Astrocyte (in vitro differentiated cells and primary cell): Measurements from ENCODE around the gene C20orf144. TPM values are rescaled to one million over a fixed set of nuclear protein-coding genes. Genes with fewer than 3 reads are reported as not detected.

Source experiments
- DNase-seq: peaks from one replicate; pipeline ENCODE4 v3.0.0-alpha.2; 2010; ENCODE audit warnings: low read depth
- FAIRE-seq: peaks from 2 replicates; lab custom pipeline; 2011; peaks lifted over from hg19 to GRCh38; lab: Jason Lieb, UNC
- H2AFZ ChIP-seq: 2 replicates; pipeline ENCODE4 v1.6.0; 2012; ENCODE audit warnings: low read depth, low read length, inconsistent platforms
- H3K27ac ChIP-seq: 2 replicates; pipeline ENCODE4 v1.5.1; 2011; ENCODE audit warnings: low read depth, low read length, inconsistent platforms
- H3K27me3 ChIP-seq: 2 replicates; pipeline ENCODE4 v1.6.0; 2011; ENCODE audit warnings: low read length, inconsistent platforms; ENCODE audit not compliant: insufficient read depth
- H3K36me3 ChIP-seq: 2 replicates; pipeline ENCODE4 v1.5.1; 2011; ENCODE audit warnings: low read length, inconsistent platforms; ENCODE audit not compliant: insufficient read depth
- H3K4me1 ChIP-seq: 2 replicates; pipeline ENCODE4 v1.5.1; 2011; ENCODE audit warnings: low read length, inconsistent platforms; ENCODE audit not compliant: insufficient read depth
- H3K4me2 ChIP-seq: 2 replicates; pipeline ENCODE4 v1.6.0; 2012; ENCODE audit warnings: low read length, inconsistent platforms
- H3K4me3 ChIP-seq: 2 replicates; pipeline ENCODE4 v1.5.1; 2011; ENCODE audit warnings: low read depth, mild to moderate bottlenecking, low read length, inconsistent platforms; ENCODE audit not compliant: insufficient read depth
- H3K79me2 ChIP-seq: 2 replicates; pipeline ENCODE4 v1.6.0; 2012; ENCODE audit warnings: mild to moderate bottlenecking, low read length, inconsistent platforms; ENCODE audit not compliant: insufficient read depth
- H3K9ac ChIP-seq: 2 replicates; pipeline ENCODE4 v1.6.0; 2012; ENCODE audit warnings: mild to moderate bottlenecking, low read length, inconsistent platforms
- H3K9me3 ChIP-seq: 2 replicates; pipeline ENCODE4 v1.5.1; 2012; ENCODE audit warnings: low read depth, mild to moderate bottlenecking, low read length, inconsistent platforms; ENCODE audit not compliant: insufficient read depth
- H4K20me1 ChIP-seq: 2 replicates; pipeline ENCODE4 v1.6.0; 2012; ENCODE audit warnings: low read length, inconsistent platforms; ENCODE audit not compliant: insufficient read depth
- H3K27ac Mint-ChIP-seq: one replicate; pipeline ENCODE4 v1.8.0; 2021; ENCODE audit warnings: mild to moderate bottlenecking, mixed read lengths; ENCODE audit not compliant: unreplicated experiment
- H3K27me3 Mint-ChIP-seq: one replicate; pipeline ENCODE4 v1.8.0; 2021; ENCODE audit warnings: low read depth, mixed read lengths; ENCODE audit not compliant: unreplicated experiment
- H3K36me3 Mint-ChIP-seq: one replicate; pipeline ENCODE4 v1.8.0; 2021; ENCODE audit warnings: low read depth, mixed read lengths; ENCODE audit not compliant: unreplicated experiment
- H3K4me1 Mint-ChIP-seq: one replicate; pipeline ENCODE4 v1.8.0; 2021; ENCODE audit warnings: low read depth, mixed read lengths; ENCODE audit not compliant: unreplicated experiment
- H3K4me3 Mint-ChIP-seq: one replicate; pipeline ENCODE4 v1.8.0; 2021; ENCODE audit warnings: mild to moderate bottlenecking, moderate library complexity, mixed read lengths; ENCODE audit not compliant: unreplicated experiment
- H3K9me3 Mint-ChIP-seq: one replicate; pipeline ENCODE4 v1.8.0; 2021; ENCODE audit warnings: mild to moderate bottlenecking, mixed read lengths; ENCODE audit not compliant: unreplicated experiment
- EZH2 ChIP-seq: IDR thresholded peaks from 2 replicates; pipeline ENCODE4 v1.6.1; 2012; ENCODE audit warnings: mild to moderate bottlenecking, low read length, inconsistent platforms; ENCODE audit not compliant: insufficient read depth
- total RNA-seq: library from RNA; stranded (reverse); gene quantifications from 2 replicates; pipeline ENCODE4 v1.2.1, GENCODE V29; 2021
- TF ChIP-seq, protein P1 (sequence below): IDR thresholded peaks from 2 replicates; pipeline ENCODE4 v1.5.1; 2011; ENCODE audit warnings: low read depth, mild to moderate bottlenecking, inconsistent platforms, low read length, moderate library complexity; ENCODE audit not compliant: insufficient read depth

C20orf144 gene
- total RNA-seq, 1 donor from 2014 or later = 0.16 TPM

DNA sequence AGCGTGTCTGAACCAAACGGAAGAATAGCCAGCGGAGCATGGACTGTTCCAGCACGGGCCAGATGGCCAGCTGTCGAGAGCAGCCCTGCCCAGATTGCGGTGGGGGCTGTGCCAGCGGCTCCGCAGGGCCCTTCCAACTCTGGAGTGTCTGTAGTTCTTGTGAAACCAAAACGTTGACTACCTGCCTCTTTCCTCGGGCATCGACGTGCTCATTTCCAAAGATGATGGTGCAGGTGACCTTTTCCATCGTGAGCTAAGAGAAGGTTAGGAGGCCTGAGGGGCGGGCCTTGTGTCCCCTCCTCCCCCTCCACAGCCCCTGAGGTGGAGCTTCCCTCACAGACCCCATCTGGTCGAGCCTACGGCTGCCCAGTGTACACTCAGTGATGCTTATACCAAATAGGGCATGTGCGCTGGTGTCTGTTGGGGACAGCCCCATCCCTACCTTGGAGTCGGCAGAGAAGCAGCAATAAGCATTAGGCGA is 12.9 kb upstream of the C20orf144 start:
- peaks cover 2% of the 10 kb centered on the region for H3K27me3 ChIP-seq
- H4K20me1 ChIP-seq = peaks cover 57% of the 10 kb centered on the region
- H3K36me3 ChIP-seq = peaks cover 3% of the 10 kb centered on the region
- FAIRE-seq = no peak
- no peaks in the 10 kb centered on the region for H3K9me3 ChIP-seq
- DNase-seq = no peak
- H2AFZ ChIP-seq = no peak overlapping the region
- peaks cover 12% of the 10 kb centered on the region for H3K36me3 Mint-ChIP-seq
- H3K4me2 ChIP-seq = no peak overlapping the region
- H3K27me3 Mint-ChIP-seq = no peaks in the 10 kb centered on the region
- no peak overlapping the region for H3K9ac ChIP-seq
- H3K79me2 ChIP-seq = no peaks in the 10 kb centered on the region
- no peak overlapping the region for H3K4me3 ChIP-seq
- no peak overlapping the region for H3K27ac Mint-ChIP-seq
- H3K4me1 Mint-ChIP-seq = peaks cover 3% of the 10 kb centered on the region
- no peak for TF ChIP-seq EZH2
- TF ChIP-seq, protein P1, sequence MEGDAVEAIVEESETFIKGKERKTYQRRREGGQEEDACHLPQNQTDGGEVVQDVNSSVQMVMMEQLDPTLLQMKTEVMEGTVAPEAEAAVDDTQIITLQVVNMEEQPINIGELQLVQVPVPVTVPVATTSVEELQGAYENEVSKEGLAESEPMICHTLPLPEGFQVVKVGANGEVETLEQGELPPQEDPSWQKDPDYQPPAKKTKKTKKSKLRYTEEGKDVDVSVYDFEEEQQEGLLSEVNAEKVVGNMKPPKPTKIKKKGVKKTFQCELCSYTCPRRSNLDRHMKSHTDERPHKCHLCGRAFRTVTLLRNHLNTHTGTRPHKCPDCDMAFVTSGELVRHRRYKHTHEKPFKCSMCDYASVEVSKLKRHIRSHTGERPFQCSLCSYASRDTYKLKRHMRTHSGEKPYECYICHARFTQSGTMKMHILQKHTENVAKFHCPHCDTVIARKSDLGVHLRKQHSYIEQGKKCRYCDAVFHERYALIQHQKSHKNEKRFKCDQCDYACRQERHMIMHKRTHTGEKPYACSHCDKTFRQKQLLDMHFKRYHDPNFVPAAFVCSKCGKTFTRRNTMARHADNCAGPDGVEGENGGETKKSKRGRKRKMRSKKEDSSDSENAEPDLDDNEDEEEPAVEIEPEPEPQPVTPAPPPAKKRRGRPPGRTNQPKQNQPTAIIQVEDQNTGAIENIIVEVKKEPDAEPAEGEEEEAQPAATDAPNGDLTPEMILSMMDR = no peak
- H3K4me1 ChIP-seq = peaks cover 21% of the 10 kb centered on the region
- H3K4me3 Mint-ChIP-seq = no peak overlapping the region
- H3K9me3 Mint-ChIP-seq = no peaks in the 10 kb centered on the region
- H3K27ac ChIP-seq = no peak overlapping the region

DNA sequence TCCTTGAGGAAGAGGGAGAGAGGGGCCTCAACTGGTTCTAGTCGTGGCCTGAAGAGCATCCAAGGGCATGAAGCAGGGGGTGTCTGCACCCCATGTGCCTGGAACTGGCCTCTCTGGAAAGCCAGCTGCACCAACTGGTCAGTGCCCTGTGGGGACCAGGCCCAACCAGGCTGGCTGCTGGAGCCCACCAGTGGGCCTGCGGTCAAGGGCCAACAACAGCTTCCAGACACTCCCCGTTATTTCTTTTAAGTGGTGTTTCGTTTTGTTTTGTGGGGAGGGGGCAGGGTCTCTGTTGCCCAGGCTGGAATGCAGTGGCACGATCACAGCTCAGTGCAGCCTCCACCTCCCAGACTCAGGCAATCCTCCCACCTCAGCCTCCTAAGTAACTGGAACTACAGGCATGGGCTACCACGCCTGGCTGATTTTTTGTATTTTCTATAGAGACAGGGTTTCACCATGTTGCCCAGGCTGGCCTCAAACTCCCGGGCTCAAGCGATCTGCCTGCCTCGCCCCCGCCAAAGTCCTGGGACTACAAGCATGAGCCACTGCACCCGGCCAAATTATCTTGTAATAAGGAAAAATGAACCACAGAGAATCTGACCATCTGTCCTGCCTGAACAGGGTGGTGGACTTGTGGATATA is 11.9 kb upstream of the C20orf144 start:
- Histone ChIP-seq H3K9ac (no peak overlapping the region), H3K27me3 (peaks cover 2% of the 10 kb centered on the region), H3K9me3 (no peaks in the 10 kb centered on the region), H3K27ac (no peak overlapping the region), H3K36me3 (no peaks in the 10 kb centered on the region), H3K79me2 (no peaks in the 10 kb centered on the region), H4K20me1 (peaks cover 48% of the 10 kb centered on the region), H3K4me3 (no peak overlapping the region), H3K4me2 (no peak overlapping the region), H2AFZ (no peak overlapping the region), H3K4me1 (peaks cover 21% of the 10 kb centered on the region)
- no peak for DNase-seq
- no peak overlapping the region for H3K4me3 Mint-ChIP-seq
- H3K4me1 Mint-ChIP-seq = peaks cover 5% of the 10 kb centered on the region
- TF ChIP-seq, protein P1 = no peak
- no peak for TF ChIP-seq EZH2
- no peaks in the 10 kb centered on the region for H3K9me3 Mint-ChIP-seq
- peaks cover 3% of the 10 kb centered on the region for H3K27me3 Mint-ChIP-seq
- FAIRE-seq = no peak
- peaks cover 8% of the 10 kb centered on the region for H3K36me3 Mint-ChIP-seq
- H3K27ac Mint-ChIP-seq = no peak overlapping the region
